GM12892 (cell line): Measurements from ENCODE around the gene C1QTNF1.

Source experiments
- POLR2A ChIP-seq: IDR thresholded peaks from 2 replicates; pipeline ENCODE4 v1.6.1; 2011; ENCODE audit warnings: low read depth, low read length, control low read depth
- POLR2AphosphoS5 ChIP-seq: IDR thresholded peaks from 2 replicates; pipeline ENCODE4 v1.6.1; 2011; ENCODE audit warnings: low read depth, low read length, control low read depth
- TAF1 ChIP-seq: IDR thresholded peaks from 2 replicates; pipeline ENCODE4 v1.6.1; 2011; ENCODE audit warnings: low read depth, mild to moderate bottlenecking, control low read depth, low read length, borderline replicate concordance

DNA sequence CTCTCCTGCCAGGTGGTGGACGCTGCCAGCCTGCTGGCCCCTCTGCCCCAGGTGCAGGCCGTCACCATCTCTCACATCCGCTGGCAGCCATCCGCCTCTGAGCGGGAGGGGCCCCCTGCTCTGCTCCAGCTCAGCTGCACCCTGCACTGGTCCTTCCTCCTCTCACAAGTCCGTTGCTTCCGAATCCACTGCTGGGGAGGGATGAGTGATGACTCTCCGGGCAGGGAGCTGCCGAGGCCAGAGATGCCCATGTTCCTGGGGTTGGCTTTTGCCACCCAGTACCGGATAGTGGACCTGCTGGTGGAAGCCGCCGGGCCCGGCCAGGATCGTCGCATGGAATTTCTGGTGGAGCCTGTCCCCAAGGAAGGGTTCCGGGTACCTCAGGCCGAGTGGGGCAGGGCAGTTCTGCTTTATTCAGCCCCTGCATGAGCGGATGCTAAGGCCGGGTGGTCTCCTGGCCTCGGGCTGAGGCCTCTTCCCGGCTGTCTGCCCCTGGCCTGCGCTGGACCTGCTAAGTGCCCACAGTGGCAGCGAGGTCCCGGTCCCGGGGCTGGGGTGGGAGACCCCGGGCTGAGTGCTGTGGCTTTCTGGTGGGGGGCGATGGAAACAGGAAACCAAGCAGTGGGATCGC is 62.1 kb downstream of the C1QTNF1 start:
- TF ChIP-seq TAF1, result no peak
- no peak for TF ChIP-seq POLR2AphosphoS5
- TF ChIP-seq POLR2A, result no peak
